ENCODE measurements around the gene MIER2.

Gene MIER2

GRCh38 chr19:389935-390289, 45.3 kb upstream of the MIER2 start:
- TF ChIP-seq TAF1 (IDR thresholded peaks at IDR 0.05; ENCODE audit: borderline replicate concordance, insufficient read depth, low read length) = no peak
- TF ChIP-seq POLR2AphosphoS5 (IDR thresholded peaks at IDR 0.05; ENCODE audit: low read depth, low read length) = no peak
- no peak for TF ChIP-seq FOXP2 (optimal IDR thresholded peaks at IDR 0.05; ENCODE audit: borderline replicate concordance, extremely low read depth, extremely low read length, insufficient read depth)
- no peak for TF ChIP-seq REST (IDR thresholded peaks at IDR 0.05; ENCODE audit: insufficient read depth in 1 of 2, low read depth in 2 of 2, low read length in 2 of 2)
- TF ChIP-seq SIN3A (IDR thresholded peaks at IDR 0.05; ENCODE audit: borderline replicate concordance, insufficient read depth, low read length) = no peak

DNA sequence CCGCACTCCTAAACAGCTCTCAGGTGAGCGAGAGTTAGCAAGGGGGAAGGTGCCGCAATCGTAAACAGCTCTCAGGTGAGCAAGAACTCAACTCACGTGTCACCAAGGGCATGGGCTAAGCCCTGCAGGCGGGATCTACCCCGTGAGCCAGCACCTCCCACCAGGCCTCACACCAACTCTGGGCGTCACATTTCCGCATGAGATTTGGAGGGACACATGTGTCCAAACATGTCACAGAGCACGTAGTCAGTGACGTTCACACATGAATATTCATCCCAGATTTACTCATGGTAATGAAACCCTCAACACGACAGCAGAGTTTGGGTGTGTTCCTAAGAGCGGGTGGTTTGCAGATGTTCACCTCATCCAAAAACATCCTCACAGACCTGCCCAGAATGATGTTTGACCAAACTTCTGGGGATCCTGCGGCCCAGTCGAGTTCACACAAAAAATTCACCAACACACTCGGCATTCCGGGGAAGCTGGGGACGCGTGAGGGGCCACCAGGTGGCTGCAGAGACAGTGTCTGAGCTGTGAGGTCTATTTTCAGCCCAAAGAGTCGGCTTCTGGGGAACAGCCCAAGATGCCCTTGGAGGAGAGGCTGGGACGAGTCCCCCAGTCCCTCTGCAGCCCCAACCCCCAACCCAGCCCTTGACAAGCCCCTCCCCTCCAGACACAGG, 44.8 kb upstream of the MIER2 start:
- TF ChIP-seq SIN3A (IDR thresholded peaks at IDR 0.05; ENCODE audit: borderline replicate concordance, insufficient read depth, low read length) = no peak
- no peak for TF ChIP-seq TAF1 (IDR thresholded peaks at IDR 0.05; ENCODE audit: borderline replicate concordance, insufficient read depth, low read length)
- TF ChIP-seq FOXP2 (optimal IDR thresholded peaks at IDR 0.05; ENCODE audit: borderline replicate concordance, extremely low read depth, extremely low read length, insufficient read depth) = no peak
- TF ChIP-seq REST (IDR thresholded peaks at IDR 0.05; ENCODE audit: insufficient read depth in 1 of 2, low read depth in 2 of 2, low read length in 2 of 2) = no peak
- TF ChIP-seq POLR2AphosphoS5 (IDR thresholded peaks at IDR 0.05; ENCODE audit: low read depth, low read length) = no peak

- TF ChIP-seq SIN3A (IDR thresholded peaks at IDR 0.05; ENCODE audit: borderline replicate concordance, insufficient read depth, low read length) (no peak), FOXP2 (optimal IDR thresholded peaks at IDR 0.05; ENCODE audit: borderline replicate concordance, extremely low read depth, extremely low read length, insufficient read depth) (no peak), TAF1 (IDR thresholded peaks at IDR 0.05; ENCODE audit: borderline replicate concordance, insufficient read depth, low read length) (no peak), REST (IDR thresholded peaks at IDR 0.05; ENCODE audit: insufficient read depth in 1 of 2, low read depth in 2 of 2, low read length in 2 of 2) (no peak), POLR2AphosphoS5 (IDR thresholded peaks at IDR 0.05; ENCODE audit: low read depth, low read length) (no peak)
Measured at GRCh38 chr19:388691-389090, 44.1 kb upstream of the MIER2 start.

- TF ChIP-seq POLR2AphosphoS5 (IDR thresholded peaks at IDR 0.05; ENCODE audit: low read depth, low read length) (no peak), SIN3A (IDR thresholded peaks at IDR 0.05; ENCODE audit: borderline replicate concordance, insufficient read depth, low read length) (no peak), FOXP2 (optimal IDR thresholded peaks at IDR 0.05; ENCODE audit: borderline replicate concordance, extremely low read depth, extremely low read length, insufficient read depth) (no peak), REST (IDR thresholded peaks at IDR 0.05; ENCODE audit: insufficient read depth in 1 of 2, low read depth in 2 of 2, low read length in 2 of 2) (no peak), TAF1 (IDR thresholded peaks at IDR 0.05; ENCODE audit: borderline replicate concordance, insufficient read depth, low read length) (no peak)
Measured at GRCh38 chr19:387777-388176, 43.2 kb upstream of the MIER2 start.

All from PFSK-1 (cell line).